ENCODE data around the gene RAB11FIP4. TPM values are rescaled to one million over a fixed set of nuclear protein-coding genes. Genes with fewer than 3 reads are reported as not detected.

Gene RAB11FIP4
- total and polyA plus RNA-seq, 2 of the 8 experiments (the other 6 are each of a cell fraction or from before 2014, with no cell fraction given), result 21.7 to 53.2 TPM

GRCh38 chr17:31572341-31572740 is 180.9 kb downstream of the RAB11FIP4 start (continued):
- TF ChIP-seq TEAD4 (IDR thresholded peaks at IDR 0.05; ENCODE audit: low read depth, low read length) (no peak), MAX (IDR thresholded peaks at IDR 0.05) (no peak), NRF1 (IDR thresholded peaks at IDR 0.05; ENCODE audit: low read depth, low read length) (no peak), SAP30 (IDR thresholded peaks at IDR 0.05; ENCODE audit: insufficient read depth, insufficient replicate concordance, low read length) (no peak), POLR2AphosphoS5 (IDR thresholded peaks at IDR 0.05; ENCODE audit: low read depth, low read length) (no peak), SRF (IDR thresholded peaks at IDR 0.05; ENCODE audit: low read depth, low read length) (no peak), SP2 (IDR thresholded peaks at IDR 0.05; ENCODE audit: low read length) (no peak)
